Daoy (cell line): ENCODE data around the gene ADAM33. TPM values are rescaled to one million over a fixed set of nuclear protein-coding genes. Genes with fewer than 3 reads are reported as not detected.

Experiments used
- DNase-seq: peaks from one replicate; pipeline ENCODE4 v3.0.0-alpha.2; 2015; ENCODE audit warnings: low read depth
- total RNA-seq: library from RNA; depleted of rRNA; stranded (reverse); fragments of >200 nt; shearing (Covaris generic); gene quantifications from 2 replicates; pipeline ENCODE4 v1.2.3, GENCODE V29; 2014; rRNA removed

ADAM33 gene
- total RNA-seq, 1 experiment from 2014 or later = not detected

DNA sequence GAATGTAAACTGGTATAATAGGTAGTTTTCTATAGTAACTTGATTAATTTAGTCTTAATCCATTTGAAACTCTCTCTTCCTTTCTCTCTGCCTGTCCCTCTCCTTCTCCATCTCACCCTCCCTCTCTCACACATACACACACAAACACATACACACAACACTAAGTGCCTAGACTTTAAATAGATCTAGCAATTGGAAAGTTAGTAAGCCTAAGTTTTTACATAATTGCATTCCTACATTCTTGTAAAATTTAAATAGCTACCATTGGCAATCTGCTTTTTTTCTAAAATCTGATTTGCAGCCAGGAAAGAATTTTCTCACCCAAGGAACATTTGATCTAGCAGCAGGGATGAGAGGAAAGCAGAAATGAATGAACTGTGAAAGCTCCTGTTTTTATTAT is 34.3 kb downstream of the ADAM33 start:
- no peak for DNase-seq

DNA sequence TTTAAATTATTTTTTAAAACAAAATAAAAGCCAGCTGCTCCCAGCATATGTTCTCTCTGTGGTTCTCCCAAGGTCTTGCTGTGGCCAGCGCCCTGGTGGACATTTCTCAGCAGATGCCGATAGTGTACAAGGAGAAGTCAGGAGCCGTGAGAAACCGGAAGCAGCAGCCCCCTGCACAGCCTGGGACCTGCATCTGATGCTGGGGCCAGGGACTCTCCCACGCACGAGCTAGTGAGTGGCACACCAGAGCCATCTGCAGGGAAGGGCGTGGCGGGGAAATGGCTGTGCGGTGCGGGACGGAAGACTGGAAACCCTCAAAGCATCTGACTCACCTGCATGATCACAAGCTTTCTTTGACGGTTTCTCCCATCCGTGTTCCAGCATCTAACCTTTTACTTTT is 35.2 kb downstream of the ADAM33 start:
- DNase-seq = no peak

DNA sequence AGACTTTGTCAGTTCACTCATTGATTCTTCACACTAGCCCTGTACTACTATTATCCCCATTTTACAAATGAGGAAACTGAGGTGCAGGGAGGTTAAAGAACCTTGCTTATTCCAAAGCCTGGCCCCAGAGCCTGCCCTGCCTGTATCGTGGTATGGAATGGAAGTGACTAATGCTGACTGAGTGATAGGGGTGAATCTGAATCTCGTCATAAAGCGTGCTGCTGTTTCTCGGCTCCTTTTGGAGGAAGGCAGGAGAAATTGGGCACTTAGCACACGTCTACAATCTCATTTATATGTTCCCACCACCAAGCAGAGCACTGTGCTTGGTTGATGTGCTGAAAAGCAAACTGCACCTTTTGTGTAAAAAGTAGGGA is 35.8 kb downstream of the ADAM33 start:
- DNase-seq = no peak

DNA sequence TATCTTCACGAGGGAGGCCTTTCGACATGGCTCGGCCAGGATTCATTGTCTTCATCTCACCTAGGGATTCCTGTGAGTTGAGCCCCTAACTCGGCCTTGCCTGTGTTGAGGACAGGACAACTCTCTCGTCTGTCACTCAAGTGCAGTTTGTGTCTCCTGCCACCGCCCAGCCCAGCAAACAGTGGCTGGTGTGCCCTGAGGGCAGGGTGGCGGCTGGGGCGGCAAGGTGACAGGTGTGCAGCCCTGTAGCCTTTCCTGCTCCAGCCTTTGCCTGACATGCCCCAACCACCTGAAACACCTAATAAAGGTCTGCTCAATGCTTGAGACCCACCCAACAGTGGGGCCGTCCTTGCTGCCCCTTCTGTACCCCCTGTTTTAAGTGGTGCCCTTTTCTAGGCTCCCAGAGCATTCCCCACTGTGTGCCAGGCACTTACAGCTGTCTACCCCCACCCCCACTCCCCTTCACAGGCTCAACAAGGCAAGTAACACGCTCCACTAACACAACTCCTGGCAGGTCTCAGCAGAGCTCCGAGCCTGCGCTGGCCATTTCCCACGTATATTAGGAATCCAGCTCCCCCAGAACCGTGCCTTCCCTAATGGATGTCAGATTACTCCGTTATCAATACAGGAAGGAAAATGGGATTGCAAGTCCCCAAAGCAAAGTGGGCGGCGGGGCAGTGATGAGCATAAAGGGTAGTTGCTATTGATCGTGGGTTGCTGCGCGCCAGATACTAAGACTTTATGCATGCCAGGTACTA is 36.3 kb downstream of the ADAM33 start:
- DNase-seq = no peak

DNA sequence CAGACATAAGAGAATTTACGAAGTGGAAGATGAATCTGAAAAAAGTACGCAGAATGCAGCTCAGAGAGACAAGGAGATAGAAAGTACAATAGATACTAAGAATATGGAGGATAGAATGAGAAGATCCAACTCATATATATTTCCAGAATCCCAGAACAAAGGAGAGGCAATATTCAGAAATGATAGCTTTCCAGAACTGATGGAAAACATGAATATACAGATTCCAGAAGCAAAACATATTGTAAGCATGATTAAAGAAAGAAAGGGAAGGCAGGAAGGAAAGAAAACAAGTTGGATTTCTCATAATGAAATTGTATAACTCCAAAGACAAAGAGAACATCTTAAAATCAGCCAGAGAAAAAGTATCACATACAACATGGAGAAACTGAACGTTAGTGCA is 41.6 kb downstream of the ADAM33 start:
- no peak for DNase-seq

DNA sequence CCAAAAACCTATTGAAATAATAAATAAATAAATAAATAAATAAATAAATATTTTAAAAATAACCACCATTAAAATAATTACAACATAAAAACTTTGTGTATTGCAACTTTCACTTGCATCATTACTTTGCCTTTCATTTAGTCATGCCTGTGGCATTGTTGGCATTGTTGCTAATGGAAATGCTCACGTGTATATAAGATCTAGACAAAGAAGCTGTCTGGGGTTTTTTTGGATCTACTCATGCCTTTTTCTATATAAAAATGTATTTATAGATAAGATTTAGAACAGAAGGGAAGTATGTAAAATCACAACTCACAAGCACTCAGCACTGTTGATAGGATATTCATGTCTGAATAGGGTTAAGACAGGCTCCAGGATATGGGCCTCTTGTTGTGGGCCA is 46.5 kb downstream of the ADAM33 start:
- no peak for DNase-seq

DNA sequence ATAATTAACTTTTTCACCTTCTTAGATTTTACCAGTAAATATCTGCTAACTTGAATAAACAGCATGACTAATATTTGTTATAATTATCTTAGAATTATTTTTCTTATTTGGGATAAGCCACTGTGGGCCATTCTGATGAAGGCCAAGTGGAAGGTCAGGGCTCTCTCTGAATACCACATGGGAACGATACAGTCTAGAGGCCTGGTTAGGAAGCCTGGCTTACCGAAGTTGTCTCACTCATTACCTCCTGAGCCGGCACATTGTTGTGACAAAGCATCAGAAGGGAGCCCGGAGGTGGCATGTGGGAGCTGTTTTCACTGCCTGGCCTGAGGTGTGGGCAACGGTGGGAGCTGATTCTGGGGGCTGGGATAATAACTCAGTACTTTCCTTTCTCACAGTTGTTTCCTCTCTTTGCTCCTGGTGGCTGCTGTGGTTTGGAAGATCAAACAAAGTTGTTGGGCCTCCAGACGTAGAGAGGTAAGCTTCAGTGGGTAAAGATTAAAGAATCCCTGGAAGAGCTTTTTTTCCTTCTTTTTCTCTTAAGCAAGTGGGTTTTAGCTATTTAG is 47.8 kb downstream of the ADAM33 start:
- DNase-seq = no peak

DNA sequence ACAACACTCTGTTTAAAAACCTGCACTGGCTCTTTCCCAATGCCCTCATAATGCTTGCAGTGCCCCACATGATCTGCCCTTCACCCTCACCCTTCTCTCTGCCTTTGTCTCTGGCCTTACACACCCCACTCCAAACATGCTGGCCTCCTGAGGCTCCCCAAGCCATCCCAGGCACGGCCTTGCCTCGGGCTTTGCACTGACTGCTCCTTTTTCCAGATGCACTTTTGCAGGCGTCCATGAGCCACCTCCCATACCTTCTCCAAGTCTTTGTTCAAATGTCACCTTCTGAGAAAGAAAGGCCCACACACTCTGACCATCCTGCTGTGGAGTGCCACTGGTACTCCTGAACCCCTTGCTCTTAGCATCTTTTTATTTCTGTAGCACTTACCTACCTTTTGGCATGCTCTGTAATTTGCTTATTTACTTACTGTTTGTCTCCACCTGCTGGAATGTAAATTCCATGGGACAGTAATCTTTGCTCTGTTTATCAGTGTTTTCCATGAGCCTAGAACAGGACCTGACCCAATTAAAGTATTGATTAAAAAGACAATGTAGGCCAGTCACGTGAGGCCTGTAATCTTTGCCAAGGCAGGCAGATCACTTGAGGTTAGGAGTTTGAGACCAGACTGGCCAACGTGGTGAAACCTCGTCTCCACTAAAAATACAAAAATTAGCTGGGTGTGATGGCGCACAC is 49.4 kb downstream of the ADAM33 start:
- DNase-seq = no peak

DNA sequence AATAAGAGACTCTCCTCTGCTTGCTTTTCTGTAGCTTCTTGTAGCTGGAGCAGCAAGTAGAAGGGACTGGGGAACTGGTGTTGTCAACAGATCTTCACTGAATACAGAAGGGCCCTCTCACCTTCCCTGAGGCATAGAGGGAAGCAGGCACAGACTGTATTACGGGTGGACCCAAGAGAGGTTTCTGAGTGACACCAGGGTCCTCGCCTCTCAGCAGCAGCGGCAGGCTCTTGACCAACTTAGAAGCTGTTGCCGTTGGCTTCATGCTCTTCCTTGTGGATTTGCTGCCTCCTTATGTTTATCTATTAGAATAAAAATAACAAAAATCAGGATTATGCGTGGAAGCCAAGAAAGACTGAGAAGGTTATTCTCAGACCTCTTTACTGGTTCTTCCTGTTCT is 50.3 kb downstream of the ADAM33 start:
- no peak for DNase-seq

DNA sequence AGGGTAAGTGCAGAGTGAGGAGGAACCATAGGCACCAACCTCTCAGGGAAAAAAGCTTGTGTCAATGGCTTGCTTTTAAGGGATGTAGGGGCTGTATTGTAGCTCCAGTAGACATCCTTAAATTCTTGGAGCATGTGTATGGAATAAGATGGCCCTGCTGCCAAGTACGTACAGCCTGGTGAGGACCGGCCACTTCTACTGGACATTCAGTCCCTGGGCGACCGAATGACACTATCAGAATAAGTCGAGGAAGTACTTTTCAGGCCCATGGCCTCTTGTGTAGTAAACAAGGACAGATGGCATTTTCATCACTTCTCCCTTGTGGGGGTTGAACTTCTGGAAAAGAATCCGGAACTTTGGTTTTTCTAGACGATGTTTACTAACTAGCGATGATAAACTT is 51.4 kb downstream of the ADAM33 start:
- DNase-seq = no peak

DNA sequence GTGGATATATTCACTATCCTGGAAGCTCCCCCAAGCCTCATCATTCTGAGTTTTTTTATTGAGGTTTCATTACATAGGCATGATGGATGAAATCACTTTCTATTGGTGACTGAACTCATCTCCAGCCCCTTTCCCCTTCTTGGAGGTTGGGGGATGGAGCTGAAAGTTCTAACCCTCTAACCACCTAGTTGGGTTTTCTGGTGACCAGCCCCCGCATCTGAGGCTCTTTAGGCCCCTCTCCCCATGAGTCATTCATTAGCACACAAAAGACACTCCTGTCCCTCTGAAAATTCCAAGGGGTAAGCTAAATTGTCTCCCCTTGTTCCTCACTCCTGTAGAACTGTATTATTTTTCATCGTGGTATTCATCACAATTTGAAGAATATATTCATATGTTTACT is 51.9 kb downstream of the ADAM33 start:
- no peak for DNase-seq

DNA sequence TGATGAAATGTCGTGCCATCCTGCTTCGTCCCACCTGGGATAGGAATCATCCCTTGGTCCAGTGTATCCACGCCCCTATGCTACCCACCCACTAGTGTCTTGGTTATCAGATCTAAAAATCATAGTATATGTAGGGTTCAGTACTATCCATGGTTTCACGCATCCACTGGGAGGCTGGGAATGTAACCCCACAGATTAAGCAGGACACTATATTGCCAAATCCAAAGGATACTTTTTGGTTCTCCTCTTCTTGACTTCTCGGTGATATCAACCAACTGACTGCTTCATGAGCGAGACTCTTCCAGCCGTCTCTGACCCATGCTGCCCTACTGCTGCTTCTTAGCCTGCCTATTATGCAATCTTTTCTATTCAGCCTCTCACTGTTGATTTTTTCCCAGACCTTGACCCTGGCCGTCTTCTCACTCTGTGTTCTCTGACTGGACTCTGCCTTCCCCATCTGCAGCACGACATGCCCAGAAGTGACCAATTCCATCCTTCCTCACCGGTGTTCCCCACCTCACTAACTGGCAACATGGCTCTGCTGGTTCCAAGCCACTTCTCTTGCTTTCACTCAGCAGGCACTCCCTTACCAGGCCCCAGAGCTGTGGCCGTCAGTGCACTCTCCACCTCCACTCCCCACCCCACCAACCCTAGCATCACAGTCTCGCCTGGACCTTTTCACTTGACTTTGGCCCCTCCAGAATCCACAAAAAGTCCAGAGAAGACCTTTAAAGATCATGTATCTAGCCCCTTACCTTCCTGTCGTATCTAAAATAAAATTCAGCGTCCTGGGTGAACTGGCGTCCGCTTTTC is 53.1 kb downstream of the ADAM33 start:
- DNase-seq = no peak

DNA sequence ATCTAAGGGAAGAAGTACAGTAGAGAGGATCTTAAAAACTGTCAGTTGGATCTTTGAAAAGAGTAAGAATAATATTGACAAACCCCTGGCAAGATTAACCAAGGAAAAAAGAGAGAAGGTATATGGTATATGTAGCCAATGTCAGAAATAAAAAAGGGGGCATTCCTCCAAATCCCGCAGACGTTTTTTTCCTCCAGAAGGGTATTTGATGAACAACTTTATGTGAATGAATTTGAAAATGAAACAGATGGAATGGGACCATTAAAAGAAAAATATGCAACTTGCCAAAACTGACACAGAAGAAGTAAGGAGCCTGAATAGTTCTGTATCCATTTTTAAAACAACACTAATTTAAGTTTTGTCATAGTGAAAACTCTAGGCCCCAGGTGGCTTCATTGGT is 54.3 kb downstream of the ADAM33 start:
- DNase-seq = no peak

DNA sequence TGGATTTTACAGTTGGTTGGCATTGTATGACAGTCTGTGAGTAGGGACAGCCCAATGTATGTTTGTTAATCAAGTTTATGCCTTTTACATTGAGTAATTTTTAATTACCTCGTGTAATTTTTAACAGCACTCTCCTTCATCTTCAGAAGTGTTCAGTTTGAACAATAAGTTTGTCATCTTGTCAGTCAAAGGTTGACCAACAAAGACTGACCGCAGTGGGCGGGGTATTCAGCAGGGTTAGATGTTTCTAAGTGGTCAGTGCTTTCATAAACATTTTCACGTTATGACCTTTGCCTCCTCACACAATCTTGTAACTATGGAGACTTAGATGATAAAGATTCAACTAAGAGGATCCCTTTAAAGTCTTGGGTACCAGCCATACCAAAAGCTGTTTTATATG is 59.4 kb downstream of the ADAM33 start:
- DNase-seq = no peak

DNA sequence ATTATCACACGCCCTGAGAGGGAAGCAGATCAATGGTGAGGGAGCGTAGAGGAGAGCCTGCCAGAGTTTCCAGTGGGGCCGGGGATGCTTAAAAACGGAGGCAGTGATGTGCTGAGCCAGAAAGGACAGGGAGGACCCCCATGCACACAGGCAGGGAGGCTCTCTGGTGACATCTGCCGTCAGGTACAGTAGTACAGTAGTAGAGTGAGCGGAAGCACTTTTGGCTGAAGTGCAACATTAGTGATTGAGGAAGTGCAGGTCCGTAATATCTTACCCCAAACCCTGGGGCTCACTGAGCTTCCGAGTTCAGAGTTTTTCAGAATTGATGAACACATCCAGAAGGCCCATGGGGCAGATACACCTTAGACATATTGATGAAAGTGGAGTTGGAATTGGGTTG is 60.7 kb downstream of the ADAM33 start:
- no peak for DNase-seq

Other genes starting within 250 kb of the ADAM33 start
- gene ATRN, start 211.0 kb downstream of the ADAM33 start, total RNA-seq = 8.7 and 11.1 TPM in 2 replicates
- not detected in 2 replicates for gene GFRA4, start 18.6 kb downstream of the ADAM33 start, total RNA-seq
- gene SIGLEC1, start 30.6 kb upstream of the ADAM33 start, total RNA-seq = not detected in 2 replicates
- 0.17 TPM in 1 of 2 replicates, not detected in the other for gene HSPA12B, start 50.7 kb upstream of the ADAM33 start, total RNA-seq
- gene ADISSP, start 85.7 kb upstream of the ADAM33 start, total RNA-seq = 39.4 and 40.4 TPM in 2 replicates
- 0.51 TPM in 1 of 2 replicates, not detected in the other for gene SPEF1, start 99.4 kb upstream of the ADAM33 start, total RNA-seq
- gene CENPB, start 104.7 kb upstream of the ADAM33 start, total RNA-seq = 91.3 and 94.1 TPM in 2 replicates
- 39.7 and 43.3 TPM in 2 replicates for gene CDC25B, start 114.3 kb upstream of the ADAM33 start, total RNA-seq
- 14.1 and 14.9 TPM in 2 replicates for gene AP5S1, start 138.5 kb upstream of the ADAM33 start, total RNA-seq
- gene MAVS, start 164.8 kb upstream of the ADAM33 start, total RNA-seq = 9.6 and 11.5 TPM in 2 replicates
- gene PANK2, start 207.4 kb upstream of the ADAM33 start, total RNA-seq = 62.3 and 69.2 TPM in 2 replicates